GM21526 (cell line): ENCODE results near the gene SEC16B.

Source experiments
- ATAC-seq: cut with Tn5 transposase; IDR thresholded peaks from one replicate; pipeline ENCODE4 v1.9.1; 2021; ENCODE audit warnings: moderate library complexity; ENCODE audit not compliant: unreplicated experiment, low FRiP score

Gene SEC16B

GRCh38 chr1:177915641-177916040 lies 54.2 kb downstream of the SEC16B start:
- ATAC-seq, result no peak

- no peak for ATAC-seq
Observed at GRCh38 chr1:177914603-177915002, 55.3 kb downstream of the SEC16B start.

DNA sequence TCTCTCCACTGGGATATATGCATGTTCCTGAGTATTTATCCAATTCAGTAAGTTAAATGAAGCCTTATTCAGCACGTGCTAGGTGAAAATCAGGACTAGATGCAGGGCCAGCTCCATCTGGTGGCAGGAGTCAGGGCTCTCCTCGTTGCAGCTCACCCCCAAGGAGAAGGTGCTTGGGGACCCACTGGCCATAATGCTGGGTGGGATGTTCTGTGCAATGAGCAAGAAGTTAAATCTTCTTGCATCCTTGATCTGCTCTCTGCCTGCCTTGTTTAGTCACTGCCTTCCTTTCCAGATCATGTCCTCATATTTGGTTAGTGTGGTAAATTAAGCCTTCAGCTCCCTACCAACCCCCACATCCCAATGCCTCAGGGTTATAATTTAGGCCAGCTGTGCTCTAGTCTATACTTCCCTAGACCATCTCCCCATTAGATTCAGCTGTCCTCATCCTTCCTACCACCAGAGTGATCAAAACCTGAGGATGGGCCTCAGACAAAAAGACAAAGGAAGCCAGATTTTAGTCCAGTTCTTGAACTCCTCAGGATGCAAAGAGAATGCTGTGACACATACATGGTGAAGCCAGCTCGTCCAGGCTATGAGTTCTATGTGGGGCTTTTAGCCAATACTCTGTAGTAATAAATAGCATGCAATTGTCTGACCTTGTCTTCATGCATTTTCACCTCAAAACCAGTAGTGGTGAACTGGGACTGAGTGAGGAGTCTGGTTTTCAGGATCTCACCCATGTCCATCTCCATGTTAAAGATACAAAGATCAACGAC lies 55.9 kb downstream of the SEC16B start:
- no peak for ATAC-seq

DNA sequence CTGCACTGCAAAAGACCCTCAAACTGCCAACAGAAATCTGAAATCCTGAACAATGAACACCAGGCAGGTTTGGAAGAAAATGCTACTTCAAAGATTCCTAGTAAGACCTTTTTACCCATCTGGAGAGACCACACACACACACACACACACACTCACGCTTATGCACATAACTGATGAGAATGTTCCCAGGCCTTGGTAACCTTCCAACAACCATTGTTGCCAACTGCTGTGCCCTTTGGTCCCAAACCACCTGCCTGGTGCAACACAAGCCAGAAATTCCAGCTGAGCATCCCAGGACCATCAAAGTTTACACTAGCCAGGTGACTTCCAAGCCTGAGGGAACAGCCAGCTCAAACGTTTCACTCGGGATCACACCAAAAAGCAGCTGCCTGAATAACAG lies 56.9 kb downstream of the SEC16B start:
- no peak for ATAC-seq

DNA sequence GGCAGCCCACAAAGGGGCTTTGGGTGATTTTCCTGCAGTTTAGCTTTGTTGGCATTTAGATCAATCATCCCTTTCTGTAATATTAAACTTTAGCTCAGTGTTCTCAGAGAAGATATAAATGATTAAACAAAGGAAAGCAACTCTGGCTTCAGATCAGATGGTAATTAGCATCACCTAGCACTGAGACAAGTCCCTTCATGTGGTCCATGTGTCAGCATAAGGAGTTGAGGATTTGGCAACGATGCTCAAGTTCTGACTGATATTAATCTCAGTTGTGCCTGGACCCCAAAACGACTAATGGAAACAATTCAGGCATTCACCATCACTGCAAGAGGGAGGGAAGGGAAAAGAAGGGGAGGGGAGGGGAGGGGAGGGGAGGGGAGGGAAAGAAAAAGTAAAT lies 60.4 kb downstream of the SEC16B start:
- no peak for ATAC-seq

- ATAC-seq, result no peak
Observed at GRCh38 chr1:177907000-177907399, 62.9 kb downstream of the SEC16B start.

DNA sequence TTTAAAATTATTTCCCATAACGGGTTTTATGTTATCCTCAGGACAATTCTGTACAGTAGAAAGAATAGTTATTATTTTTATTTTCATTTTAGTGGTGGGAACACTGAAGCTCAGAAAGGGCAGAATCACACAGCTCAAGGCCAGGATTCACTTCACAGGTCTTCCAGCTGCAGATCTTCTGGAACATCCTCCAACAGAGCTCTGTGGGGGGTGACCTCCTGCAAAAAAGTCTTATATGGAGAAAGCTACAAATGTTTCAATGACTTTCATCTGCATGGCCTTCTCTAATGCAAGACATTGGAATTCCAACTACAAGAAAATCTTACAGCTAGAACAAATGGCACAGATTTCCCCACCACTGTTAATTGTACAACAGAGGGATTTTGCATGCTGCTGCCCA lies 64.2 kb downstream of the SEC16B start:
- ATAC-seq, result no peak

DNA sequence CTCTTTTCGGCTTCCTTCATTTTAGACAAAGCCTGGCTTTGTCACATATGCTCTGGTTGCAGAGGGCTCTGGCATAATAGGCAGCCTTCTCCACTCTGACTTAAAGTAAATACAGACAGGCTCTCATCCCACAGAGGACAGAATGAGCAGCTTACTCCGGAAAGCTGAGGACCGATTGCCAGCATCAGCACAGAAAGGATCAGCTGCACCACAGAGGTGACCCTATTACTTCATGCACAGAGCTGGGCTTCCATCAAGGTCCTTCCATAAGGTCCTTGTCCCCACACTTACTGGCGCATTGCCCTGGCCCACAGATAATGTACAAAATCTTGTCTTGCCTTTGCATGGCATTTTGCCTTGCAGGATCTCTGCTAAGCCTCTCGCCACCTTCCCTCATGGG lies 67.6 kb downstream of the SEC16B start:
- ATAC-seq, result no peak

GRCh38 chr1:177897998-177898654 lies 71.7 kb downstream of the SEC16B start:
- no peak for ATAC-seq

DNA sequence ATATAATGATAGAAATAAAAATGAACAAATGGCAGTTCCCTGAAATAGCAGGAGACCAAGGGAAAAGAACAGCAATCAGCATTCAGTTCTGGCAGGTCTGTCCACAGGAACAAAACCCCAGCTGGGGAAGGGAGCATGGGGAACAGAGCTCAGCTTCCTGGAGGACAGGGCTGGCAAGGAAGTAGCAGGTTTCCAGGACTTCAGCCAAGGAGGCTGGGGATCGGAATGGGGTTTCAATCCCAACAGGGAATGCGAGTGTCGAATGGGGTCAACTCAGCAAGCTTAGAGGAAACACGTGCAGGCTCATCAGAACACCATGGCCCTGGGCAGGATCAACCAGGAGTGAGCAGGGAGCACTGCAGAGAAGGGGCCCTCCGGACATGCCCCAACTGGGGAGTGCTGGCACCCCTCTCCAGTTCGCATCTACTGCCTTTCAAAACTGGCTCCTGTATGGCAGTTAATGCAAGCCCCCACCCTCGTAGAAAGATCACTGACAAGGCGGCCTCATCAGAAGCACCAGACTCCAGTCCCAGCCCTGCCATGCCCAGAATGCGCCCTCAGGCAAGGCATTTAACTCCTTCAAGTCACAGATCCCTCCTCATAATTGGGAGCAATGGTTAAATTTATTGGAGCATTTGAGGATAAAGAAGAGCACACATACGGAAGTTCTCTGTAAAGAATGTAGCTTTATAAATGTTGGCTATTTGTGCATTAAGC lies 72.4 kb downstream of the SEC16B start:
- ATAC-seq, result no peak
